CD4-positive, alpha-beta T cell treated with Interleukin-6 for 4 hours (primary cell): ENCODE measurements around the gene DDRGK1.
"Not testable (repeated sequence)": the region's sequence is repeated elsewhere in the genome, so short reads cannot be mapped to it uniquely, and the experiment has no call there.

Source experiments
- DNase-seq: peaks from one replicate; pipeline ENCODE4 v3.0.0-alpha.2; 2020; ENCODE audit warnings: mixed read lengths

Gene DDRGK1

DNA sequence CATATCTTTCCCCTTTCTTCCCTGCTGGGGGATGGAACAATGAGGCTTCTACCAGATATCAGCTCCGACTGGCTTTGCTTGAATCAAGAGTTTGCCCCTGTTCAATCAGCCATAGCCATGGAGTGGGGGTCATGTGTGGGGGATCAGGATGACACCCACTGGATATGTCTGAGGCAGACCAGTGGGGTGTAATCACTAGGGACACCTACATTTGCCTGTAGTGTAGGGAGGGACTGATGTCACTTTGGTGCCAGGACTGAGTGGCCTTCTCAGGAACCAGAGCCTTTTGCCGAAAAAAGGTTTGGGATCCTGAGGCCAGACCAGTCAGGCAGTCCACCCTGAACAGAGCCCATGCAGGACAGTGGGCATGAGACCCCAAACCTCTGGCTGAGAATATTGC lies 5.9 kb upstream of the DDRGK1 start:
- no peak for DNase-seq

DNA sequence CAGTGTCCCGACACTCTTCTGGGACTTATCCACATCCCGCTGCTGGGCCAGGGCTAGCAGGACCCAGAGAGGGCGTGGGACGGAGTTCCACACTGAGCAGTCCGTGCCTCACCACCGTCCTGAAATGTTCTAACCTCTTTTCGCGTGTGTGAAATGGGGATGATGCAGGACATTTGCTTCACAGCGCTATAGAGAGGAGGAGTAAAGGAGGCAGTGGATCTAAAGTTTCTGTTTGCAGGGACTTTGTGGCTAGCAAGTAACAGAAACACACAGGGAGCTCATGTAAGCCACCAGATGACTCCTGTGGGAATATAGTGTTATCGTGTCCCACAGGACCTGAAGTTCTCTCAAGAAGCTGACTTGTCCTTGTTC lies 5.5 kb upstream of the DDRGK1 start:
- no peak for DNase-seq

DNA sequence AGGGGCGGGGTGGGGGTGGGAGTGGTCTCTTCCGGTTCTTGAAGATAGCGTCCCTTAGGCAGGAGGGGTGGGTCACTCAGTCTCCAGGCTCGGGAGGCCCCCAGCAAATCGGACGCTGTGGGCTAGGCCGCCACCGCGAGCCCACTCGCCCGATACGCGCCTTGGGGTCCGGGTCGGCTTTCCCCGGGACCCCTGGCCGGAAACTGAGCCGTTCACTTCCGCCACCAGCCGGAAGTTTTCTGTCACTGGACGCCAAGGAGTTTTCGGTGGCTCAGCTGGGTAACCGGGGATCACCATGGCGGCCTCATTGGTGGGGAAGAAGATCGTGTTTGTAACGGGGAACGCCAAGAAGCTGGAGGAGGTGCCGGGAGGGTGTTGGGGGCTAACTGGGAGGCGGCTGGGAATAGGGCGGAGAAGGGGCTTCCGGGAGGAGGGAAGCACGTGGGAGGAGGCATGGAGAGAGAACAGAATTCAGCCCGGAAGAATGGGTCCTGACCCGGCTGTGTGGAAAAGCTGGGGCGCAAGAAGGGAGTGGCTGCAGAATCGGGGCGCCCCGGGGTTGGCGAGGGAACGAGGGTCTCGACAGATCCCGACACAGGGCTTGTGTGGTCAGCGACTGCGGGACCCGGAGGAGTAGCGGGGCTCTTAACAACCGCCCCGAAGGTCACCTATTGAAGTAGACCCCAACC lies 4.9 kb upstream of the DDRGK1 start, which contains the start of gene ITPA:
Gene ITPA, plus strand, starts transcription at position 242 of the 689 bp plus-strand sequence. Its CDS starts 54 bp downstream, at position 296.
- peak; percentile 68 for DNase-seq

DNA sequence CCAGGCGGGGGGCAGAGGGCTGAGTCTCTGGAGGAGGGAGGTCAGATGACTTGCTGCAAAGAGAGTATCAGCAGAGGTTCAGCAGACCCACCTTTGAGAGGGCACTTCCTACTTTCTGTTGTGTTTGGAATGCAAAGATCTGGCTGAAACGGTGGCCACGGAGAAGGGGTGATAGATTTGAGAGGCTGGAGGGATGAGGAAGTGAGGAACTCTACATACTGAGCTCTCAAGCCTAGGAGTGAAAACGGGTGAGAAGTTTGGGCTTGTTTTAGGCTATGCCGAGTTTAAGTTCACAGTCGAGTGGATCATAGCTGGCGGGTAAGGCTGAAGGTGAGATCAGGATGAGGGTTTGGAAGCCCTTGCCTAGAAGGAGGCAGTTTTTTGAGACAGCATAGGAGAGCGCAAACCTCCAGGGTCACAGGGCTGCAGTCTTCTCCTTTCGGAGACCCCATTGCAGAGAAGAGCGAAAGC lies 4.3 kb upstream of the DDRGK1 start:
- DNase-seq: no peak

DNA sequence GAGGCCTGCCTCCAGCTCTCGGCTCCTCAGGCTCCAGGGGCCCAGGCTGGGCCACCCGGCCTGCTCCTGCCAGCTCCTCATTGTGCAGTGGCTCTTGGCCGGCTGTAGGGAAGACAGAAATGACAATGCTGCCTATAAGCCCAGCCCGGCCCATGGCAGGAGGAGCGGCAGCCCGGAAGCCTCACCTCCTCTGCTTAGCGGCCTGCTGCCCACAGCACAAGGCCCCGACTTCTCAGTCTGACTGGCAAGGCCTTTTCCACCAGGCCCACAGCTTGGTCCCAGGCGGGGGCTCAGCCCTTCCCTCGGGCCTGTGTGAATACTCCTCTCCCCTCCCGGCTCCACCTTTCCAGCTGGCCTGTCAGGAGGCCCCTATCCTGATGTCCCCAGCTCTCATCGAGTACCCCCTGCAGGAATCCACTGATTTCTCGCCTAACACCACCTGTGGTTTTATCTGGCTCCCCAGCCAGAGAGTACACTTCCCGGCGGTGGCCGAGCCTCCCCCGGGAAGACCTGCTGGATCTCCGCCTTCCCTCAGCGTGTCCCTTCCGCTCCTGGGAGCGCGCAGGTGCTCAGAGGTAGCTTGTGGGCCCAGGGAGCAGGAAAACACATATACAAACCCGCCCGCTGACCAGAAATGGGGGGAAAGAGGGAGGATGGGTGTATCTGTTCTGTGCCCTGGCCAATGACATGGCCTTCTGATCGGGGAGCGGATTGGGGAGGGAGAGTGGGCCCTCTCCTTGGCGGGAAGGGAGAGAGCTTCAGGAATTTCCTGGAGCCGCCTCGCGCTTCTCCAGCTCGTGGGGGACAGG lies 963 bp downstream of the DDRGK1 start:
- DNase-seq: peak; percentile 35

DNA sequence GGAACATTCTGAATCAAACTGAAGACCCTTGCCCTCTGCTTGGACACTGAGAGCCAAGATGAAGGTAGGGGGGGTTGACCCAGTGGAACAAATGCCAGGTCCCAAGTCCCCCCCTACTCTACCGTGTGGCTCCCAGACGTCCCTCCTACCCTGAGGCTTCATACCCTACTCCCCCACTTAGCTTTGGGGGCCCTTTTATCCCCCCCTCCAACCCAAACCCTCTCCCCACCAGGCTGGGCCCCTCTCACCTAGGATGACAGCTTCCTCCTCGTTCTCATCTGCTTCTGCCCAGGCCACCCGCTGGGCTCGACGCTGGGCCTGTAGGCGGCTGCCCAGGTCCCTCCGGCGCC lies 1.5 kb downstream of the DDRGK1 start:
- DNase-seq: no peak

DNA sequence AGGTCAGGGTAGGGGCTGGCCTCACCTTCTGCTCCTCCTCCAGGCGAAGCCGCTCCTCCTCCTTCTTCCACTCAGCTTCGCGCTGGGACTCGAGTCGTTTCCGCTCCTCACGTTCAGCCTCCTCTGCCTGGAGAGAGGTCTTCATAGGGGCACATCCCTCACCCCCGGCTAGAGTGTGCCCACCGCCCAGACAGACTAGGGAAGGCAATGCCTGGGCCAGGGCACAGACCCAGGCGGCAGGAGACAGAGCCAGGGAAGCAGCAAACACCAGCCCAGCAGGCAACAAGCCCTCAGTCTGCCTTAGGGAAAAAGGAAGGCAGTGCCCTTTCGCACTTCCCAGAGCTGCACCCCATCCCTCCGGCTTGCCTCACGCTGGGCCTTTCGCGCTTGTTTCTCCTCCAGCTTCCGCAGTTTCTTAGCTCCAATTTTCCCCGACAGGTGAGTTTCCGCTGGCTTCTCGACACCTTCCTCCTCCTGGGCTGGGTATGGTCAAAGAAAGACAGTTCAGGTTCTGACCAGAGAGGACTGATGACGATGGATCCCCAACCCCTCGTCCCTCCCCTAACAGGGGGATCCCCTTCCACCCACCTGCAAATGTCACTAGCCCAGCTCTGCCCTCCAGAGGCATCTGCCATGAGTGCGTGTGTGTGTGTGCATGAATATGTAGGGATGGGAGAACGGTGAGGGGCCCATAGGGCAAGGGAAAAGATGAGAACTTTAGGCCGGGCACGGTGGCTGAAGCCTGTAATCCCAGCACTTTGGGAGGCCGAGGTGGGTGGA lies 4.3 kb downstream of the DDRGK1 start:
- DNase-seq: no peak

DNA sequence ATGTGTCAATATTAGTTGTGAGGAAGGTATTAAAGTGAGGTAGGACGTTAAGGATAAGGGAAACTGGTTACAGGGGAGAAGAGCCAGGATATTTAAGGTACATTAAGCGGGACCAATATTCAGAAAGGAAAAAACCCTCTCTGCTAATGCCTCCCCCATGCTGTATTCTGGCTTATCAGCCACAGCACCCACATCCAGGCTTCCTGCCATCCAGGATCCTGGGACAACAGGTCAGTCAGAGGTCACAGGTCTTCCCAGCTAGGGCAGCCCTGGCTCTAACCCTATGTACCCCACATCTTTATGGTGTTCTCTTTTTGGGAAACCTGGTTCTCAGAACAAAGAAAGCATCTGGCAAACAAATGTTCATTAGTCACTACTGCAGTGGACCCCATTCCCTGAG lies 5.3 kb downstream of the DDRGK1 start:
- DNase-seq: no peak

DNA sequence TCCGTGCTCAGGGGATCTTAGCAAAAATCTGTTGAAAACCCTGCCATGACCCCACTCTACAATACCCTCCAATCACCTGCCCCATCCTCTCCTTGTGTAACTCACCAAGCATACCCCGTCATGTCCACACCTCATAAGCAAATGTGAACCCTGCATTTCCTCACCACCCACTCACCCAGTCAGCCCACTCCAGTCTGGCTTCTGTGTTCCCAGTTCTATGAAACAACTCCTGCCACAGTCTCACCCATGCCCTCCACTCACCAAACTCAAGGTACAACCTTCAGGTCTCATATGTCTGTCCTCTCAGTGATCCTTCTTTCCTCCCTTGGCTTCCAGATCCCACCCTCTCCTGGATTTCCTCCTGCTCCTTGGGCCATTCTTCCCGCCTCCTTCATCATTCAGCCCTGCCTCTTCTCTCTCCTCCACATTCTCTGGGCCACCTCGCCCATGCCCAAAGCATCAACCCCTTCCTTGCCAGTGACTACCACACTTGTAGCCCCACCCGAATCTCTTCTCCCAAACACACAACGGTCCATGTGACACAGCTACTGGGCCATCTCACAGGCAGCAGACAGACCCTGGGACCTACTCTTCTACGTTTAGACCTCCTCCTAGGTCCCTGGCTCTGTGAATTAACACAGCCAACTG lies 8.8 kb downstream of the DDRGK1 start:
- DNase-seq: no peak

DNA sequence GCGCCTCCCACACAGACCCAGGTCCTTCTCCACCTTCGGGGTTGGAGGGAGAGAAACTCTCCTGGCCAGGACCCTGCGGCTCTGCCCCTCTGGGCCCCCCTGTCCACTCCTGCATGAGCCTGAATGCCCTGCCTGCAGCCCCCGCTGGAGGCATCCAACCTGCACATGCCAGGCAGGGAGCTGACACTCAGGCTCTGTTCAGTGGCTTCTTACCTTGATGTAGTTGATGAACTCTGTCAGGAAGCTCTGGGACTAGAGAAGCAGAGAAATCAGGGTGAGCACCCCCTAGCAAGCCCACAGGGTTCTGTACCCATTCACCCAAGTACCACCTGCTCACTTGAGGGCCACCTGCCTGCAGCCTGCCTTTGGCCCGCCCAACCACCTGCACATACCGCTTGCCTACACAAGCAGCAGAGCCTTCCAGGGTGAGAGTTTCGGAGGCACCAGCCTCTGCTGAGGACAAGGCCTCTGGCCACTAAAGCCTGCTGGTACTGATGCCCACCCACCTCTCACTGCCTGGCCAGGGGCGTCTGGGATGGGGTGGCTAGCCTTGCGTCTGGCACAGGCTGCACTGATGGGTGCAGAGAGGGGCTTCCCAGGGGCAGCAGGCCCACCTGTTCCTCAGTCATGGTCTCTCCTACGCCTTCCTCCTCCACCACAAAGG lies 9.7 kb downstream of the DDRGK1 start:
- no peak for DNase-seq

DNA sequence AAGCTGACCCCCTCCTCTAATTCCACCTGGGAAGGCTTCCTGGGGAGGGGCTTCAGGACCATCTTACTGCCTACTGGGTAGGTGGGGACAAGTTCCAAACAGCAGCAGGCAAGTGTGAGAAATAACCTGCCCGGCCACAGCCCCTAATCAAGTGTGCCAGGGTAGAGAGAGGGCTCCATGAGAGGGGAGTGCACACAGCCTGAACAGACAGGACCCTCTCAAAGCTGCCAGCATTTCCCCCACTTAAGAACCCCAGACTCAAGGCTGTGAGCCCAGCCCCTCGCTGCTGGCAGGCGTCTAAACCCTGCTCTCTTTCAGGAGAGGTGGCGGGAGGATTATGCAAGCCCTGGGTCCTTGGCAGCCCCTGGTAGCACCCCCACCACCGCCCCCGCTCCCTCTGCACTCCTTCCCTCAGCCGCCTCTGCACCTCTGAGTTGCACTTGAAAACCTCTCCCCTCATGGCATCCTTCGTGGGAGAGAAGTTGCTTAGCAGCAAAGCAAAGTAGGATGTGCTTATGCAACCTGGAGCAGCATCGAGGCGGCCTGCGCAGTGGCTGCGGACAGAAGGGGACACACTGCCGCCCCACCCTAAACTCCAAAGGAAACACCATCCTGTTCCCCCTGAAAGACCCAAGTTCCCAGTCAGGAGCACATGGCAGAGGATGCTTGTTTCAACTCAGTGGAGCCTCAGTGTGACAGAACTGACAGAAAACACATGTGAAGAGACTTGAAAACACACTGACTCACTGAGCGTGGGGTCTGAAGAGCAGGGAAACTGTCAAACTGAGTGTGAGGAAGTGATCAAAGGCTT lies 10.5 kb downstream of the DDRGK1 start:
- no peak for DNase-seq

DNA sequence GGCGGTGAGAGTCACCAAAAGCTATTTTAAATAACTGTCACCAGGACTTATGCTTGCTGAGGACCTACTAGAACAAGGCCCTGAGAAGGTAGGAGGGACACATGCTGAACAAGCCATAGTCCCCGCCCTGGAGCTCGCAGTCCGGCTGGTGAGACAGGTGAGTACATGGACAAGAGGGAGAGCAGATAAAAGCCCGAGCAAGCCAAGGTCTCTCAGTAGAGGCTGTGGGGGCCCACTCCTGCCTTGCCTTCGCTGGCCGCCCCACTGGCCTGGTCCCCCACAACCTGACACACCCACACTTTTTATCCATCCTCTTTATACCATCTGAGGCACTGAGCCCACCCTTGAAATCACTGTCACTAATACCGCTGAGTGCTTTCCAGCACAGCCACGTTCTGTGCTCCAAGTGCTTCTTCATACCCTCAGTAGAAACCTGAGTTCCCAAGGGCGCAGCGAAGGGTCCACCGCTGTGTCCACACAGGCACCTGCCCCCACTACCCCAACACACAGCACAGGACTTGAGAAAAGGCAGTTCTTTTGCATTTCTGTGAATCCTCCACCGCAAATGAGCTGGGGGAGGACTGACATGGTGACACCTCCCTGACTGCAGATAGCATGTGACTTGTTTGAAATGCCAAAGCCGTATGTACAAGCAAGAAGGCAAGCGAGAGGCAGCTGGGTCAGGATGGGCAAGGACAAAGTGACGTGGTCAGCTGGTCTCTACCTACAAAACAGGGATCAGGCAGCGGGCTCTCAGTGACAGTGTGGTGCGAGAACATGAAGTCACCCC lies 12.1 kb downstream of the DDRGK1 start:
- DNase-seq: no peak

DNA sequence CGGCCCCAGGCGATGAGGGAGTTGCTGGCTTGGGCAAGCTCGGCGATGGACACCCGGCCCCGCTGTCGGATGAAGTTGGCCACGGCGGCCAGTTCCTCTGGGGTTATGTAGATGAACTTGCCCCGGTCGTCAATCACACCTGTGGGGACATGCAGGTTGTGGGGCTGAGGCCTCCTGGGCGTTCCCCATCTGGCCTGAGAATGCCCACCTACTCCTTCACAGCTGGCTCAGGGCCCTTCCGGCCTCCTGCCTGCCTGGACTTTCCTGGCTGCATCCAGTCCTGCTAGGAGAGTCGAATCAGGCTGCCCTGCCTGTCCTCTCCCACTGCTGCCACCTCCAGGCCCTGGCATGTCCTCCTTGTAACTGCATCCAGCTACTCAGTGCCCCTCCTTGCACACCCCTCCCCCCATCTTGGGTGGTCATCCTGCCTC lies 13.8 kb downstream of the DDRGK1 start:
- DNase-seq: no peak

DNA sequence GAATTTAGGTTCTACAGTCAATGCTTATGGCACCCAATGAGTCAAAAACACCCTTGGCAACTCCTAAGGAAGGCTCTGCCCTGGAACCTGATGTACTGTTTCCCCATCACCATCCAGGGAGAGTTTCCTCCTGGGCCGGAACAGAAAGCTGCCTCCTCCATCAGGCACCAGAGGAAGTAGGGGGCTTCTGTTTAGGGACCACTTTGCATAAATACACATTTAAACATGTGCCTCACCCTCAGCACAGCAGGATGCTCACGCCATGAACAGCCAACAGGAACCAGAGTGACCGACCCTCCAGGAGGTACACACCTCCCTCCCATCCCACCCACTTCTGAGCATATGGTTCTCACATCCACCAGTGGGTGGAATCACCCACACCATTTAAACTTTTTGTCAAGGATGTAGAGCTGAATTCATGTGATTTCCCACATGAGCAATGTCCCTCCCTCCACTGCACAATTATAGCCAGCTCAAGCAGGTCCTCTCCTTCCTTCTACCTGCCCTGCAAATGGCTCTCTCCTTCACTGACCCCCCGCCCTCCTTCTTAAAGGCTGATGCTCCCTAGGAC lies 14.8 kb downstream of the DDRGK1 start:
- no peak for DNase-seq

DNA sequence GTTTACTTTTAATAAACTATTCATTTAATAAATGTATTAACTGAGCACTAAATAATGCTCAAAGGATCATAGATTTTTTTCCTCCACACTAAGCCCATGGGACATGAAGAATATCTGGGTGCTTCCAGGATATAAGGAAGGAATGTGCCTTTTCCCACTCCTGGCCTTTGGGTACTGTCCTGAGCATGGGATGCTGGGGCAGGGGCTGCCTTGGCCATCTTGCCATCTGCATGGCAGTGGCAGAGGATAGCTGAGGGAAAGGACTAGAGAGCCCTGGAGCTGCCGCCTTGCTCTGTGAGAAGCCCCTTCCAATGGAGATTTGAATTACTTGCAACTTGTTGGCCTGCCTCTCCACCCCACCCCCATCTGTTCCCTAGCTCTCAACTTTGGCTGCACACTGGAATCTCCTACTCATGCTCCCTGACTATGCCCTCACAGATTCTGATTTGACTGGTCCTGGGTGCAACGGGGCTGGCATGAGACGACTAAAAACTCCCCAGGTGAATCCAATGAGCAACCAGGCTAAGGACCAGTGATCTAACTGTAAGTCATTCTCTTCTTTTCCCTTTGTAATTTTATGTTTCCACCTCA lies 15.6 kb downstream of the DDRGK1 start:
- DNase-seq: no peak

DNA sequence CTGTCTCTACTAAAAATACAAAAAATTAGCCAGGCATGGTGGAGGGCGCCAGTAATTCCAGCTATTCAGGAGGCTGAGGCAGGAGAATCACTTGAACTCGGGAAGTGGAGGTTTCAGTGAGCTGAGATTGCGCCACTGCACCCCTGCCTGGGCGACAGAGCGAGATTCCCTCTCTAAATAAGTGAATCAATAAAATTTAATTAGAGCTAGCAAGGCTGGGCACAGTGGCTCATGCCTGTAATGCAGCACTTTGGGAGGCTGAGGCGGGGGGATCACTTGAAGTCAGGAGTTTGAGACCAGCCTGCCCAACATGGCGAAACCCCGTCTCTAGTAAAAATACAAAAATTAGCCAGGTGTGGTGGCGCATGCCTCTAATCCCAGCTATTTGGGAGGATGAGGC lies 16.6 kb downstream of the DDRGK1 start:
- not testable (repeated sequence) for DNase-seq

DNA sequence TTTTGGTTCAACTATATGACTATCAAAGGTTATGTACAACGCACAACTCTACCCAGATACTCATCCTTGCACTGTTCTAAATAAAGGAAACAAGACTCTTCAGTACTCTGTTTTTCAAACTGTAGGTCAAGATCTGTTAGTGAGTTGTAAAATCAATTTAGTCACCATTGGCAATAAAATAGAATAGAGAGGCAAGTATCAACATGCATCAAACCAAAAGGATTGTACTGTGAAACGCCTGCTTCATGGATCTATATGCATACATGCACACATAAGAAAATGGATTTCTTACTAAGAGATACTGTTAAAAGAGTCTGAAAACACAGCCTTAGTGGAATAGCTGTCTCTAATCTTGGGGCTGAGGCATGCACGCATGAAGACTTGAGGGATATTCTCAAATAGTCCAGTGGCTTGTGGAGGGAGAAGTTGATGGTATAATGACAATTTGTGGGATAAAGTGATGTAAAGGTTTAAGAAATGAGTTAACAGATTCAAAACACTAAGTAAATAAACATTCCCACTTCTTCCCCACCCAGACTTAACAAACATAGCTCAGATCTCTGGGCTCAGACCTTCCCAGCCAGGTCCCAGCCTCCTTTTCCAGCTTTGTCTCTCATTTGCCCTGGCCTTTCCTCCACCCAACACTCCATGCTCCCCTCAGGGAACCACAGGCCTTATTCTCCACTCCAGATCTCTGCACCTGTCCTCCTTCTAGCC lies 20.4 kb downstream of the DDRGK1 start:
- no peak for DNase-seq

DNA sequence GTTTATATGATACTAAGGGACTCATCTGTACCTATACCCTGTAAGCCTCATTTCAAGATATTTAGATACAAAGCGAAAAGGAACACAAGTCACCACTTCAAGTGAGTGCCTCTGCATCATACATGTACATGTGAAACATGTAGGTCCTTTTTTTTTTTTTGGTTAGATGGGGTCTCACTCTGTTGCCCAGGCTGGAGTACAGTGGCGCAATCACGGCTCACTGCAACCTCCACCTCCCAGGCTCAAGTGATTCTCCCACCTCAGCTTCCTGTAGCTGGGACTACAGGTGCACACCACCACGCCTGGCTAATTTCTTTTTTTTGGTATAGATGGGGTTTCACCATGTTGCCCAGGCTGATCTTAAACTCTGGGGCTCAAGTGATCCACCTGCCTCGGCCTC lies 22.1 kb downstream of the DDRGK1 start:
- not testable (repeated sequence) for DNase-seq

DNA sequence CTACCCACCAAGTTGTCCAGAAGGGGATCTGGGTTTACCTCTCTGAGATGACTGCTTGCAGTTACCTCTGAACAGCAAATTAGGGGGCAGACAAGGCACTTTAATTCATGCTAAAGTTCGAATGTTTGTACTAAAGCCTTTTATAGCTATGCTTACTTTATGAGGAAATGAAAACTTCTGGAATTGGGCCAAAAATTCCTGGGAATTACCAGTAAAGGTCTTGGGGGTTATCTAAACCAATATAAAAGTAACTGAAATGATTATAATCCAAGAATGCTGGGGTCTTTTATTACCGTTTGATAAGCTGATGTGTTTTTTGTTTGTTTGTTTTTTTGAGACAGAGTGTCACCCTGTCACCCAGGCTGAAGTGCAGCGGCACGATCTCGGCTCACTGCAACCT lies 23.2 kb downstream of the DDRGK1 start:
- DNase-seq: no peak
